Stomach (tissue), 4 donors: ENCODE results near the gene POLR3E.

ENCODE experiments used
- CTCF ChIP-seq, 7 experiments: fragments of 450-650 bp in 4 of 7; fragments of 200-600 bp in 3 of 7; sonication (generic) in 3 of 7; IDR thresholded peaks; one replicate each; pipeline ENCODE4 v1.5.1; 2016 to 2019; ENCODE audit warnings: antibody characterized with exemption in 7 of 7, control low read depth in 2 of 7, mild to moderate bottlenecking in 1 of 7
- EP300 ChIP-seq: sonication (generic); formaldehyde crosslinking; IDR thresholded peaks from one replicate; pipeline ENCODE4 v1.6.1; 2017; ENCODE audit warnings: antibody characterized with exemption
- POLR2A ChIP-seq, 4 donors: fragments of 450-650 bp; IDR thresholded peaks; one replicate each; pipeline ENCODE4 v1.6.1; 2016; ENCODE audit warnings: antibody characterized with exemption in 4 of 4, control low read depth in 2 of 4, mild to moderate bottlenecking in 1 of 4, moderate library complexity in 1 of 4

- TF ChIP-seq POLR2A (IDR thresholded peaks at IDR 0.05) (no peak), CTCF (IDR thresholded peaks at IDR 0.05) (no peak), EP300 (no peak)
Observed at GRCh38 chr16:22370038-22370820, 73.0 kb downstream of the POLR3E start.
